HG02870 (cell line): Measurements from ENCODE around the gene SLAMF6.

Experiments used
- ATAC-seq: cut with Tn5 transposase; IDR thresholded peaks from one replicate; pipeline ENCODE4 v1.9.1; 2021; ENCODE audit warnings: mild to moderate bottlenecking, moderate library complexity; ENCODE audit not compliant: unreplicated experiment

SLAMF6 gene

GRCh38 chr1:160437432-160438316 lies 85.4 kb downstream of the SLAMF6 start:
- ATAC-seq: peak; percentile 83

GRCh38 chr1:160436966-160437365 lies 86.1 kb downstream of the SLAMF6 start:
- ATAC-seq: no peak
